Stimulated activated CD4-positive, alpha-beta T cell treated with anti-CD3 and anti-CD28 coated beads, TNF-alpha, amount 100 ng/mL, for 4 hours (primary cell): Measurements from ENCODE around the gene CBX6.

ENCODE experiments used
- DNase-seq, 3 experiments: peaks; one replicate each; pipeline ENCODE4 v3.0.0-alpha.2; 2020; ENCODE audit warnings: low read depth in 3 of 3

The CBX6 gene

DNA sequence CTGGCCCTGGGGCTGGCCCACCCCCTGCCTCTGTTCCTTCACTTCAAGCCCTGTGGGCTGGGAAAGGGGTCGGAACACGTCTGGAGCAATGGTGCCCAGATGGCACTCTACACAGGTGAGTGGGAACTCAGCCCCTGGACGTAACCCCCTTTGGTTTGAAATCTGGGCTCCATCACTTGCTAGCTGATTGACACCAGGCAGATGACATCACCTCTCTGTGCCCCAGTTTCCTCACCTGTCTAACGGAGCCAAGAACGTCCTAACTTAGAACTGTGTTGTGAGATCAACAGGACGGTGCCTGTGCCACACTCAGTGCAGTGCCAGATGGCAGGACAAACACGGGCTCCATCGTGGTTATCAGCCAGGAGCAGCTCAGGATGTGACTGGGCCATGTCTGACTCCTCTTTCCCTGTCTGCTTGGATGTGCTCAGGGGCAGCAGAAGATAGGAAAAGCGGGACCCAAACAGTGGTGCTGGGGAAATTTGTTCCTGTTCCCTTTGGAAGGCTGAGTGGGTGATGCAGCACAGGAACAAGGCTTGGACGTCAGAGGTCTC, 52.6 kb downstream of the CBX6 start:
- no peak for DNase-seq

DNA sequence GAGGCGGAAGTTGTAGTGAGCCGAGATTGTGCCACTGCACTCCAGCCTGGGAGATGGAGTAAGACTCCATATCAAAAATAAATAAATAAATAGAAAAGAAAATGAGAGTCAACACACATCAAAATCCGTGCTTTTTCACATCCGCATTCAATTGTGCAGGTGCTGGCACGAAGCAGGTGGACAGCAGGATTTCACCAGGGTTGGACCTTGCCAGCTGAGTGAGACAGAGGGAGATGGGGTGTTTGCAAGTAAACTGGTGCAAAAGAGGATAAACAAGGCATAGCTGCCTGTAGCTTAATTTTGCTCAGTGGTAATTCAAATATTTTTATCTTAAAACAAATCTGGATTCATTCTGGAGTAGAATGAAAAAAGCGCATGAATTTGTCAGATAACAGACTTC, 54.8 kb downstream of the CBX6 start:
- no peak for DNase-seq

DNA sequence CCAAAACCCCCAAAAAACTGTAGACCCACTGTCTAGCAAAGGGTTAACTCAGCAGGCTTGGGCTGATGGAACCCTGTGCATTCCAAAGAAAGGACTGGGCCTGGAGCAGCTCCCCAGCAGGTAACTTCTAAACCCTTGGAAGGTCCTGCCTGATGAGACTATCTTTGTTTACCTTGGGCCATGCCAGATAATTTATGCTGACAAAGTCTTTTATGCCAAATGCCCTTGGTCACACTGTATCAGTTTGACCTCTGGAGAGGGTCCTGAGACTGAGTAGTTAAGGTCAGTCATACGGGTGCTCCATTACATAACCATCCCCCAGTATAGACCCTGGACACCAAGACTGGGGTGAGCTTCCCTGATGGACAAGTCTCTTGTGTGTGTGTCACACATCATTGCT, 56.2 kb downstream of the CBX6 start:
- DNase-seq: no peak
